C4-2B (cell line): ENCODE data around the gene RIC8B.

Experiments
- CTCF ChIP-seq: fragments of 450-650 bp; conservative IDR thresholded peaks from 2 replicates; pipeline ENCODE4 v1.5.1; 2017; ENCODE audit warnings: mild to moderate bottlenecking
- ZFX ChIP-seq: fragments of 450-650 bp; IDR thresholded peaks from 2 replicates; pipeline ENCODE4 v1.6.1; 2017

- no peak for TF ChIP-seq CTCF
- TF ChIP-seq ZFX, result no peak
Measured at GRCh38 chr12:106885026-106885425, 110.5 kb downstream of the RIC8B start.
